HepG2 (cell line): Measurements from ENCODE around the gene ATP11B. TPM values are rescaled to one million over a fixed set of nuclear protein-coding genes. Genes with fewer than 3 reads are reported as not detected.

ENCODE experiments used
- ATAC-seq: fragments of 200-7000 bp; cut with Tn5 transposase; 3 replicates; pipeline ENCODE4 v1.9.1; 2020; ENCODE audit warnings: mild to moderate bottlenecking, moderate library complexity
- BruUV-seq: library from RNA; stranded (reverse); fragments of 400-500 nt; replicated peaks from 2 replicates; lab custom pipeline; 2021; lab: Mats Ljungman, UMichigan
- CTCF ChIA-PET: fragments of 300-600 bp; formaldehyde crosslinking; extraction: SDS; loops from one replicate; lab custom pipeline; 2021; ENCODE audit warnings: low total read pairs, inconsistent platforms, low intra/inter-chr PET ratio; lab: Yijun Ruan, JAX
- POLR2A ChIA-PET: fragments of 350-600 bp; sonication (Branson Sonifier 250); formaldehyde crosslinking; loops from one replicate; lab custom pipeline; 2020; ENCODE audit warnings: antibody characterized with exemption, inconsistent platforms; lab: Yijun Ruan, JAX
- DNase-seq: peaks from one replicate; pipeline ENCODE4 v3.0.0-alpha.2; 2015; ENCODE audit warnings: low spot score
- FAIRE-seq: peaks from 3 replicates; lab custom pipeline; 2011; peaks lifted over from hg19 to GRCh38; lab: Jason Lieb, UNC
- H2AFZ ChIP-seq: one replicate; pipeline ENCODE4 v1.6.1; 2011; ENCODE audit warnings: low read length, inconsistent platforms
- H3K27ac ChIP-seq: fragments of 300-600 bp; 3 replicates; pipeline ENCODE4 v1.8.0; 2011; ENCODE audit warnings: mixed run types, mild to moderate bottlenecking, mixed read lengths, low read length, inconsistent platforms; ENCODE audit not compliant: insufficient read depth; ENCODE audit errors: extremely low read length
- H3K27me3 ChIP-seq, 2 experiments: fragments of 200-600 bp in 1 of 2; 2 replicates in 1 of 2; 3 replicates in 1 of 2; pipeline versions ENCODE4 v1.6.0 to v1.8.0; 2011; ENCODE audit warnings: low read length in 2 of 2, mild to moderate bottlenecking in 2 of 2, moderate library complexity in 2 of 2, inconsistent platforms in 1 of 2; ENCODE audit not compliant: insufficient read depth in 2 of 2, control insufficient read depth in 1 of 2
- H3K36me3 ChIP-seq, 2 experiments: fragments of 200-600 bp in 1 of 2; replicated peaks in 1 of 2; 2 replicates in 1 of 2; 3 replicates in 1 of 2; pipeline versions ENCODE4 v1.5.1 to v1.8.0; 2011; ENCODE audit warnings: low read length in 2 of 2, inconsistent platforms in 1 of 2; ENCODE audit not compliant: insufficient read depth in 2 of 2, control insufficient read depth in 1 of 2
- H3K4me1 ChIP-seq: 2 replicates; pipeline ENCODE4 v1.5.1; 2012; ENCODE audit warnings: low read length, inconsistent platforms; ENCODE audit not compliant: insufficient read depth
- H3K4me2 ChIP-seq: 2 replicates; pipeline ENCODE4 v1.6.0; 2011; ENCODE audit warnings: low read depth, low read length, inconsistent platforms
- H3K4me3 ChIP-seq, 3 experiments: fragments of 200-600 bp in 1 of 3; sonication (generic), shearing (Covaris generic) in 1 of 3; replicated peaks in 1 of 3; 2 replicates each; pipeline ENCODE4 v1.5.1; 2011 to 2016; ENCODE audit warnings: low read length in 3 of 3, inconsistent platforms in 2 of 3, low read depth in 2 of 3, mild to moderate bottlenecking in 2 of 3, control low read depth in 1 of 3, mixed read lengths in 1 of 3; ENCODE audit not compliant: insufficient read depth in 1 of 3
- H3K79me2 ChIP-seq: one replicate; pipeline ENCODE4 v1.6.1; 2011; ENCODE audit warnings: low read length, inconsistent platforms; ENCODE audit not compliant: insufficient read depth
- H3K9ac ChIP-seq: 2 replicates; pipeline ENCODE4 v1.6.0; 2011; ENCODE audit warnings: mild to moderate bottlenecking, low read depth, low read length, inconsistent platforms; ENCODE audit not compliant: insufficient read depth
- H3K9me3 ChIP-seq: 2 replicates; pipeline ENCODE4 v1.5.1; 2012; ENCODE audit warnings: mild to moderate bottlenecking, low read length
- H4K20me1 ChIP-seq: 2 replicates; pipeline ENCODE4 v1.6.0; 2011; ENCODE audit warnings: inconsistent platforms, mild to moderate bottlenecking, low read length, moderate library complexity; ENCODE audit not compliant: insufficient read depth
- CENPT ChIP-seq: sonication (generic); formaldehyde crosslinking; IDR thresholded peaks from 2 replicates; pipeline ENCODE4 v1.8.0; 2022; ENCODE audit warnings: low read depth, mild to moderate bottlenecking, moderate library complexity, missing genetic modification reagents
- EED ChIP-seq: sonication (generic); formaldehyde crosslinking; IDR thresholded peaks from 2 replicates; pipeline ENCODE4 v1.5.0; 2020; ENCODE audit warnings: mild to moderate bottlenecking, missing genetic modification reagents
- HCFC1 ChIP-seq: fragments of 150-350 bp; IDR thresholded peaks from 2 replicates; pipeline ENCODE4 v1.6.1; 2014; ENCODE audit warnings: low read depth, low read length
- HDAC6 ChIP-seq: fragments of 200-600 bp; sonication (generic); IDR thresholded peaks from 2 replicates; pipeline ENCODE4 v1.7.0; 2017; ENCODE audit warnings: mild to moderate bottlenecking, antibody characterized with exemption, low read length, low read depth
- HNF4A ChIP-seq: sonication (generic); formaldehyde crosslinking; IDR thresholded peaks from 2 replicates; pipeline ENCODE4 v1.4.0; 2020; ENCODE audit warnings: missing genetic modification reagents
- ZFP1 ChIP-seq: IDR thresholded peaks from 2 replicates; pipeline ENCODE4 v1.6.1; 2016
- ZNF607 ChIP-seq: sonication (generic); formaldehyde crosslinking; IDR thresholded peaks from 2 replicates; pipeline ENCODE4 v1.5.1; 2020; ENCODE audit warnings: missing genetic modification reagents, mild to moderate bottlenecking, borderline replicate concordance
- ZZZ3 ChIP-seq: sonication (generic); formaldehyde crosslinking; IDR thresholded peaks from 2 replicates; pipeline ENCODE4 v1.4.0; 2020; ENCODE audit warnings: missing genetic modification reagents, mild to moderate bottlenecking, borderline replicate concordance
- WGBS: methylation state at CpG from one replicate; pipeline ENCODE4 v1.1.6; 2017; ENCODE audit warnings: low lambda C conversion rate; 5-methylcytosine and 5-hydroxymethylcytosine counted together
- in situ Hi-C: cut with HindIII; loops from 2 replicates; pipeline ENCODE4 v1.10.0; 2017; ENCODE audit warnings: low pct_unique_long_range_greater_than_20kb; ENCODE audit not compliant: extremely low pct_ligation_motif_present
- intact Hi-C: fragments of 100-400 bp; cut with micrococcal nuclease; formaldehyde crosslinking; loops from one replicate; pipeline ENCODE4 v1.10.0; 2022; ENCODE audit not compliant: unreplicated experiment
- polyA plus RNA-seq, 8 experiments: library from polyadenylated mRNA; depleted of rRNA in 3 of 8; stranded (reverse) in 7 of 8; unstranded in 1 of 8; fragments of >200 nt; fragmentation: Illumina TruSeq in 4 of 8; extraction: Trizol in 4 of 8; gene quantifications; 2 replicates each; pipeline versions ENCODE4 v1.2.1 to v1.2.3, GENCODE V29; 2011 to 2016; ENCODE audit warnings: low read depth in 4 of 8, missing spikeins in 1 of 8, mixed read lengths in 1 of 8; ENCODE audit not compliant: insufficient read depth in 1 of 8
- total RNA-seq, 5 experiments: library from RNA; depleted of rRNA; stranded (reverse); fragments of >200 nt; fragmentation: Illumina TruSeq; extraction: Trizol; gene quantifications; 2 replicates each; pipeline ENCODE4 v1.2.3, GENCODE V29; 2016; ENCODE audit warnings: low read depth in 1 of 5

The ATP11B gene
- total and polyA plus RNA-seq, 2 of the 13 experiments (the other 11 are each of a cell fraction or from before 2014, with no cell fraction given) = 10.1 to 22.9 TPM

GRCh38 chr3:182910936-182911781 is 117.9 kb downstream of the ATP11B start:
- 91% methylated on average over 5 of the region's 5 CpGs for WGBS
- no peaks in the 10 kb centered on the region for H3K9me3 ChIP-seq
- DNase-seq = no peak
- H3K79me2 ChIP-seq = no peaks in the 10 kb centered on the region
- no peaks in the 10 kb centered on the region for H3K4me1 ChIP-seq
- intact Hi-C loops = no loop called here
- no peak for ATAC-seq
- FAIRE-seq = no peak
- no peaks in the 10 kb centered on the region for H4K20me1 ChIP-seq
- H3K4me2 ChIP-seq = no peak overlapping the region
- no peaks in the 10 kb centered on the region for H3K27me3 ChIP-seq
- ChIA-PET CTCF (no interaction called here), POLR2A (no interaction called here)
- no peak overlapping the region for H3K9ac ChIP-seq
- H3K27ac ChIP-seq = no peak overlapping the region
- no peak overlapping the region for H3K4me3 ChIP-seq
- BruUV-seq = no TSS peak
- H3K36me3 ChIP-seq = 0 out of 5 replicates have a peak, but pooled peaks cover 1 to 5% of the 10 kb centered on the region in 2 experiments
- no peak overlapping the region for H2AFZ ChIP-seq
- in situ Hi-C loops = no loop called here
- TF ChIP-seq HCFC1 = no peak
- no peak for TF ChIP-seq ZZZ3 (CRISPR knock-in tag)

GRCh38 chr3:182911782-182912111 is 118.4 kb downstream of the ATP11B start:
- no peaks in the 10 kb centered on the region for H3K79me2 ChIP-seq
- no TSS peak for BruUV-seq
- POLR2A ChIA-PET = no interaction called here
- CTCF ChIA-PET = no interaction called here
- H2AFZ ChIP-seq = no peak overlapping the region
- TF ChIP-seq EED (CRISPR knock-in tag) (no peak), ZFP1 (no peak), CENPT (CRISPR knock-in tag) (no peak), HNF4A (no peak), ZNF607 (CRISPR knock-in tag) (no peak), HDAC6 (no peak)
- no peak overlapping the region for H3K4me2 ChIP-seq
- DNase-seq (no peak), FAIRE-seq (no peak), ATAC-seq (no peak)
- H3K36me3 ChIP-seq = 0 out of 5 replicates have a peak, but pooled peaks cover 1 to 5% of the 10 kb centered on the region in 2 experiments
- intact Hi-C loops = no loop called here
- no peaks in the 10 kb centered on the region for H4K20me1 ChIP-seq
- H3K27me3 ChIP-seq = no peaks in the 10 kb centered on the region
- no peak overlapping the region for H3K4me3 ChIP-seq
- no peak overlapping the region for H3K9ac ChIP-seq
- H3K4me1 ChIP-seq = no peaks in the 10 kb centered on the region
- H3K9me3 ChIP-seq = no peaks in the 10 kb centered on the region
- WGBS = 94% methylated on average over 4 of the region's 5 CpGs
- H3K27ac ChIP-seq = no peak overlapping the region
- in situ Hi-C loops = no loop called here
